Caco-2 (cell line): ENCODE measurements around the gene CEP41. TPM values are rescaled to one million over a fixed set of nuclear protein-coding genes. Genes with fewer than 3 reads are reported as not detected.
"Not testable (repeated sequence)": the region's sequence is repeated elsewhere in the genome, so short reads cannot be mapped to it uniquely, and the experiment has no call there.

Experiments used
- BruUV-seq: library from RNA; stranded (reverse); fragments of 400-500 nt; replicated peaks from 2 replicates; lab custom pipeline; 2021; lab: Mats Ljungman, UMichigan
- CTCF ChIA-PET: fragments of 300-600 bp; sonication (Branson Sonifier 250); formaldehyde crosslinking; loops from one replicate; lab custom pipeline; 2022; ENCODE audit warnings: antibody characterized with exemption; lab: Charles Lee
- POLR2A ChIA-PET: fragments of 300-600 bp; sonication (Branson Sonifier 250); formaldehyde crosslinking; loops from one replicate; lab custom pipeline; 2022; ENCODE audit warnings: antibody characterized with exemption; lab: Charles Lee
- DNase-seq, 2 experiments: peaks; one replicate each; pipeline versions ENCODE4 v3.0.0 to v3.0.0-alpha.2; 2020 to 2022
- H3K27me3 ChIP-seq: replicated peaks from 2 replicates; pipeline ENCODE4 v1.6.0; 2011; ENCODE audit warnings: low read length; ENCODE audit not compliant: control insufficient read depth, insufficient read depth
- H3K36me3 ChIP-seq: 2 replicates; pipeline ENCODE4 v1.5.1; 2011; ENCODE audit warnings: low read length; ENCODE audit not compliant: control insufficient read depth, insufficient read depth
- H3K4me1 ChIP-seq: fragments of 250-450 bp; sonication (Bioruptor Pico); 2 replicates; pipeline ENCODE4 v1.5.1; 2020; ENCODE audit warnings: mild to moderate bottlenecking
- H3K4me3 ChIP-seq: 2 replicates; pipeline ENCODE4 v1.5.1; 2011; ENCODE audit warnings: low read depth, mild to moderate bottlenecking, control low read depth, low read length
- H3K9me3 ChIP-seq: fragments of 250-450 bp; sonication (Bioruptor Pico); 2 replicates; pipeline ENCODE4 v1.5.1; 2020; ENCODE audit warnings: mild to moderate bottlenecking, moderate library complexity
- H3K27ac Mint-ChIP-seq: one replicate; pipeline ENCODE4 v1.8.0; 2022; ENCODE audit warnings: mixed read lengths; ENCODE audit not compliant: unreplicated experiment
- H3K27me3 Mint-ChIP-seq: one replicate; pipeline ENCODE4 v1.8.0; 2022; ENCODE audit warnings: mixed read lengths; ENCODE audit not compliant: insufficient read depth, unreplicated experiment
- H3K36me3 Mint-ChIP-seq: one replicate; pipeline ENCODE4 v1.8.0; 2022; ENCODE audit warnings: mild to moderate bottlenecking, mixed read lengths; ENCODE audit not compliant: insufficient read depth, unreplicated experiment
- H3K4me1 Mint-ChIP-seq: one replicate; pipeline ENCODE4 v1.8.0; 2022; ENCODE audit warnings: low read depth, mixed read lengths; ENCODE audit not compliant: unreplicated experiment
- H3K4me3 Mint-ChIP-seq: one replicate; pipeline ENCODE4 v1.8.0; 2022; ENCODE audit warnings: mild to moderate bottlenecking, moderate library complexity, mixed read lengths; ENCODE audit not compliant: unreplicated experiment
- H3K9me3 Mint-ChIP-seq: one replicate; pipeline ENCODE4 v1.8.0; 2022; ENCODE audit warnings: mixed read lengths; ENCODE audit not compliant: unreplicated experiment
- intact Hi-C: fragments of 100-400 bp; cut with micrococcal nuclease; formaldehyde crosslinking; loops from one replicate; pipeline ENCODE4 v1.10.0; 2022; ENCODE audit not compliant: unreplicated experiment
- total RNA-seq: library from RNA; stranded (reverse); gene quantifications from 2 replicates; pipeline ENCODE4 v1.2.3, GENCODE V29; 2022
- TF ChIP-seq, protein P1 (sequence below), 2 experiments: fragments of 200-600 bp in 1 of 2; IDR thresholded peaks; 1 replicate in 1 of 2; 2 replicates in 1 of 2; pipeline versions ENCODE4 v1.5.1 to v1.8.0; 2011 to 2022; ENCODE audit warnings: antibody characterized with exemption in 1 of 2, control low read depth in 1 of 2, inconsistent platforms in 1 of 2, low read depth in 1 of 2, low read length in 1 of 2, mild to moderate bottlenecking in 1 of 2, moderate library complexity in 1 of 2; ENCODE audit not compliant: insufficient read depth in 1 of 2, severe bottlenecking in 1 of 2, unreplicated experiment in 1 of 2

The CEP41 gene
- total RNA-seq, 1 experiment from 2014 or later: 14.9 TPM

DNA sequence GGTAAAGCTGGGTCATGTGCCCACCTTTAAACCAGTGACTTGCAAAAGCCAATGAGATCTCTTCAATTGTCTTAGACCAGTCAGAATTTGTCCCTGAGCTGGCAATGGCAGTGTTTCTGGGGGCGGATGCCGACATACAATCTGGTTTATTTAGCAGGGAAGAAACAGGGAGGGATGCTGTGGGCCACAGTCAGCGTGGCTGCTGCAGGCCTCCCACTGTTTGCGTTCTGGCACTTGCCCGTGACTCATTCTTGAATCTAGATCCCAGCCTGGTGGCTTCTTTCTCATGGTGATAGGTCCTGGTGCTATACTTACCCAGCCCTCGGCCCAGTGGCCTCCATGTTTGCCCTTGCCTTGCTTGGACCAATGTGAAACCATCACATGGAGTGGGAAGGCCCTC lies 63.6 kb downstream of the CEP41 start:
- H3K27ac Mint-ChIP-seq: no peak overlapping the region
- DNase-seq: no peak
- BruUV-seq: no TSS peak
- Histone ChIP-seq H3K4me1 (peaks cover 23% of the 10 kb centered on the region), H3K27me3 (no peaks in the 10 kb centered on the region), H3K4me3 (no peak overlapping the region), H3K36me3 (no peaks in the 10 kb centered on the region), H3K9me3 (peaks cover 11% of the 10 kb centered on the region)
- CTCF ChIA-PET: no interaction called here
- H3K4me1 Mint-ChIP-seq: peaks cover 21% of the 10 kb centered on the region
- H3K36me3 Mint-ChIP-seq: peaks cover 8% of the 10 kb centered on the region
- H3K9me3 Mint-ChIP-seq: peaks cover 15% of the 10 kb centered on the region
- TF ChIP-seq, protein P1, sequence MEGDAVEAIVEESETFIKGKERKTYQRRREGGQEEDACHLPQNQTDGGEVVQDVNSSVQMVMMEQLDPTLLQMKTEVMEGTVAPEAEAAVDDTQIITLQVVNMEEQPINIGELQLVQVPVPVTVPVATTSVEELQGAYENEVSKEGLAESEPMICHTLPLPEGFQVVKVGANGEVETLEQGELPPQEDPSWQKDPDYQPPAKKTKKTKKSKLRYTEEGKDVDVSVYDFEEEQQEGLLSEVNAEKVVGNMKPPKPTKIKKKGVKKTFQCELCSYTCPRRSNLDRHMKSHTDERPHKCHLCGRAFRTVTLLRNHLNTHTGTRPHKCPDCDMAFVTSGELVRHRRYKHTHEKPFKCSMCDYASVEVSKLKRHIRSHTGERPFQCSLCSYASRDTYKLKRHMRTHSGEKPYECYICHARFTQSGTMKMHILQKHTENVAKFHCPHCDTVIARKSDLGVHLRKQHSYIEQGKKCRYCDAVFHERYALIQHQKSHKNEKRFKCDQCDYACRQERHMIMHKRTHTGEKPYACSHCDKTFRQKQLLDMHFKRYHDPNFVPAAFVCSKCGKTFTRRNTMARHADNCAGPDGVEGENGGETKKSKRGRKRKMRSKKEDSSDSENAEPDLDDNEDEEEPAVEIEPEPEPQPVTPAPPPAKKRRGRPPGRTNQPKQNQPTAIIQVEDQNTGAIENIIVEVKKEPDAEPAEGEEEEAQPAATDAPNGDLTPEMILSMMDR (IDR thresholded peaks at IDR 0.05; ENCODE audit: insufficient read depth in 1 of 2, low read depth in 1 of 2, low read length in 1 of 2, severe bottlenecking in 1 of 2, unreplicated experiment in 1 of 2): no peak
- POLR2A ChIA-PET: no interaction called here
- H3K4me3 Mint-ChIP-seq: no peak overlapping the region
- no peaks in the 10 kb centered on the region for H3K27me3 Mint-ChIP-seq
- intact Hi-C loops: no loop called here

DNA sequence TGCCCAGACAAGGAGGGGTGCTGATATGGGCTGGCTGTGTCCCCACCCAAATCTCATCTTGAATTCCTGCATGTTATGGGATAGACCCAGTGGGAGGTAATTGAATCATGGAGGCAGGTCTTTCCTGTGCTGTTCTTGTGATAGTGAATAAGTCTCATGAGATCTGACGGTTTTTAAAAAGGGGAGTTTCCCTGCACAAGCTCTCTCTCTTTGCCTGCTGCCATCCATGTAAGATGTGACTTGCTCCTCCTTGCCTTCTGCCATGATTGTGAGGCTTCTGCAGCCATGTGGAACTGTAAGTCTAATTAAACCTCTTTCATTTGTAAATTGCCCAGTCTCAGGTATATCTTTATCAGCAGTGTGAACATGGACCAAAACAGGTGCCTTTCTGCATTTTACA lies 64.4 kb downstream of the CEP41 start:
- H3K36me3 Mint-ChIP-seq, BruUV-seq, H3K27ac Mint-ChIP-seq, H3K4me3 Mint-ChIP-seq, intact Hi-C loops, H3K36me3 ChIP-seq, CTCF ChIA-PET, DNase-seq, H3K27me3 ChIP-seq, POLR2A ChIA-PET, H3K4me3 ChIP-seq, H3K27me3 Mint-ChIP-seq: not testable (repeated sequence)
- Mint-ChIP-seq H3K9me3 (peaks cover 22% of the 10 kb centered on the region), H3K4me1 (peaks cover 26% of the 10 kb centered on the region)
- Histone ChIP-seq H3K4me1 (peaks cover 29% of the 10 kb centered on the region), H3K9me3 (peaks cover 11% of the 10 kb centered on the region)

DNA sequence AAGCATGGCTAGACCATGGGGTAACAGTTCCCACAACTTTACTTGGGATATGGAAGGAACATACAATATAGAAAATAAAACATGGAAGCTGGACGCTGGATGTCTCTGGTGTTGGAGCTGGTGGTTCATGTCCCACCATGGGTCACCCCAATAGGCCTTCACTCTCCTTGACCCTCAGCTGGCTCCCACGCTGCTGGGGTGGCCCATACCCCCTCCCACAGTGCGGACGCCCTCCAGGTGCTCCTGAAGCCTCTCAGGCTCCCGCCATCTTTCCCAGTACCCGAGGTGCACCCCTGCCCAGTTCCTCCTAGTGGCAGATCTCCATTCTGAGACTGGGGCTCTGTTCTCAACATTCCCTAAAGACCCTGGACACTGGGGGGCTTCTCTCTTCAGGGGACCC lies 66.3 kb downstream of the CEP41 start:
- TSS peak; percentile 80 for BruUV-seq
- H3K27me3 ChIP-seq: no peaks in the 10 kb centered on the region
- H3K36me3 Mint-ChIP-seq: peaks cover 13% of the 10 kb centered on the region
- peak overlapping the region; percentile 75 for H3K4me3 Mint-ChIP-seq
- intact Hi-C loops: no loop called here
- peaks cover 11% of the 10 kb centered on the region for H3K9me3 ChIP-seq
- H3K4me1 Mint-ChIP-seq: peaks cover 32% of the 10 kb centered on the region
- H3K27ac Mint-ChIP-seq: peak overlapping the region; percentile 98
- TF ChIP-seq, protein P1 (IDR thresholded peaks at IDR 0.05; ENCODE audit: insufficient read depth in 1 of 2, low read depth in 1 of 2, low read length in 1 of 2, severe bottlenecking in 1 of 2, unreplicated experiment in 1 of 2): no peak
- no peak overlapping the region for H3K4me3 ChIP-seq
- H3K27me3 Mint-ChIP-seq: no peaks in the 10 kb centered on the region
- H3K9me3 Mint-ChIP-seq: peaks cover 23% of the 10 kb centered on the region
- peaks cover 35% of the 10 kb centered on the region for H3K4me1 ChIP-seq
- DNase-seq: no peak
- ChIA-PET CTCF (no interaction called here), POLR2A (no interaction called here)
- H3K36me3 ChIP-seq: 0 out of 2 replicates have a peak, but pooled peaks cover 2% of the 10 kb centered on the region
